ENCODE data around the gene MAP7D1. TPM values are rescaled to one million over a fixed set of nuclear protein-coding genes. Genes with fewer than 3 reads are reported as not detected.

MAP7D1 gene
- total RNA-seq, 1 experiment from 2014 or later: 173 TPM

- BruUV-seq (replicated peaks): no TSS peak
- peaks cover 15% of the 10 kb centered on the region for H3F3A ChIP-seq (ENCODE audit: insufficient read depth, low read depth)
- ChIA-PET POLR2A (ENCODE audit: unreplicated experiment) (no interaction called here), CTCF (no interaction called here)
- no peak overlapping the region for H3K4me2 ChIP-seq
- H3K9me3 ChIP-seq (ENCODE audit: insufficient read depth, low read depth): no peaks in the 10 kb centered on the region
- H4K20me1 ChIP-seq (ENCODE audit: insufficient read depth): peaks cover 21% of the 10 kb centered on the region
- H3K9me2 ChIP-seq (ENCODE audit: insufficient read depth): no peaks in the 10 kb centered on the region
- H3K27me3 ChIP-seq (ENCODE audit: insufficient read depth, low read depth): no peaks in the 10 kb centered on the region
- H3K36me3 ChIP-seq (ENCODE audit: low read depth): peaks cover 21% of the 10 kb centered on the region
- intact Hi-C loops (cut with micrococcal nuclease; ENCODE audit: unreplicated experiment): no loop called here
- peaks cover 34% of the 10 kb centered on the region for H3K79me2 ChIP-seq (ENCODE audit: low read depth)
- 0 out of 2 replicates have a peak, but pooled peaks cover 5% of the 10 kb centered on the region for H3K4me1 ChIP-seq (replicated peaks; ENCODE audit: insufficient read depth)
- peak in 1 of 2 experiments; percentile 17 for DNase-seq
- H3K4me3 ChIP-seq: no peak overlapping the region
- no peak overlapping the region for H2AFZ ChIP-seq
- no peak overlapping the region for H3K27ac ChIP-seq
- no peak for TF ChIP-seq EZH2 (IDR thresholded peaks at IDR 0.05; ENCODE audit: low read depth)
- no peak for TF ChIP-seq CTCF (conservative IDR thresholded peaks at IDR 0.05)
Observed at GRCh38 chr1:36139521-36139920, 16.4 kb upstream of the MAP7D1 start.

GRCh38 chr1:36142121-36142520, 13.8 kb upstream of the MAP7D1 start:
- Histone ChIP-seq H3F3A (ENCODE audit: insufficient read depth, low read depth) (peaks cover 11% of the 10 kb centered on the region), H3K4me3 (no peak overlapping the region), H3K9me3 (ENCODE audit: insufficient read depth, low read depth) (no peaks in the 10 kb centered on the region), H3K27ac (no peak overlapping the region), H3K27me3 (ENCODE audit: insufficient read depth, low read depth) (no peaks in the 10 kb centered on the region), H2AFZ (no peak overlapping the region), H3K36me3 (ENCODE audit: low read depth) (peaks cover 26% of the 10 kb centered on the region), H3K9me2 (ENCODE audit: insufficient read depth) (no peaks in the 10 kb centered on the region), H4K20me1 (ENCODE audit: insufficient read depth) (peaks cover 23% of the 10 kb centered on the region), H3K4me1 (replicated peaks; ENCODE audit: insufficient read depth) (no peaks in the 10 kb centered on the region), H3K79me2 (ENCODE audit: low read depth) (peaks cover 50% of the 10 kb centered on the region), H3K4me2 (no peak overlapping the region)
- ChIA-PET POLR2A (ENCODE audit: unreplicated experiment) (interaction anchor here (0.6 kb wide), 1 partner anchor 20 kb away, joined by 3 read pairs; no protein-coding TSS in a partner anchor), CTCF (interaction anchor here (0.6 to 0.8 kb wide), 3 partner anchors 28 to 982 kb away, joined by 5 to 21 read pairs (median 7); no protein-coding TSS in a partner anchor)
- TF ChIP-seq EZH2 (IDR thresholded peaks at IDR 0.05; ENCODE audit: low read depth) (no peak), CTCF (conservative IDR thresholded peaks at IDR 0.05) (no peak)
- intact Hi-C loops (cut with micrococcal nuclease; ENCODE audit: unreplicated experiment): no loop called here
- DNase-seq: no peak
- no TSS peak for BruUV-seq (replicated peaks)

- no peaks in the 10 kb centered on the region for H3K9me3 ChIP-seq (ENCODE audit: insufficient read depth, low read depth)
- POLR2A ChIA-PET (ENCODE audit: unreplicated experiment): no interaction called here
- BruUV-seq (replicated peaks): no TSS peak
- H3K27ac ChIP-seq: no peak overlapping the region
- H3K4me2 ChIP-seq: no peak overlapping the region
- no peak for TF ChIP-seq EZH2 (IDR thresholded peaks at IDR 0.05; ENCODE audit: low read depth)
- no peak for TF ChIP-seq CTCF (conservative IDR thresholded peaks at IDR 0.05)
- CTCF ChIA-PET: interaction anchor here (0.5 kb wide), 1 partner anchor 275 kb away, joined by 6 read pairs; no protein-coding TSS in a partner anchor
- H3K79me2 ChIP-seq (ENCODE audit: low read depth): peaks cover 63% of the 10 kb centered on the region
- intact Hi-C loops (cut with micrococcal nuclease; ENCODE audit: unreplicated experiment): no loop called here
- no peak overlapping the region for H2AFZ ChIP-seq
- H3K4me3 ChIP-seq: no peak overlapping the region
- H3K4me1 ChIP-seq (replicated peaks; ENCODE audit: insufficient read depth): peaks cover 10% of the 10 kb centered on the region
- H4K20me1 ChIP-seq (ENCODE audit: insufficient read depth): peaks cover 23% of the 10 kb centered on the region
- DNase-seq: no peak
- H3K9me2 ChIP-seq (ENCODE audit: insufficient read depth): no peaks in the 10 kb centered on the region
- H3K36me3 ChIP-seq (ENCODE audit: low read depth): peaks cover 19% of the 10 kb centered on the region
- H3F3A ChIP-seq (ENCODE audit: insufficient read depth, low read depth): peaks cover 9% of the 10 kb centered on the region
- H3K27me3 ChIP-seq (ENCODE audit: insufficient read depth, low read depth): no peaks in the 10 kb centered on the region
Observed at GRCh38 chr1:36143424-36143823, 12.5 kb upstream of the MAP7D1 start.

Measured in PC-9 (cell line).